ENCODE data around the gene NEK6. TPM values are rescaled to one million over a fixed set of nuclear protein-coding genes. Genes with fewer than 3 reads are reported as not detected.

NEK6 gene
- total and polyA plus RNA-seq, 10 of the 15 experiments (the other 5 are each of a cell fraction or from before 2014, with no cell fraction given): 31.3 to 161 (median 89.2) TPM

DNA sequence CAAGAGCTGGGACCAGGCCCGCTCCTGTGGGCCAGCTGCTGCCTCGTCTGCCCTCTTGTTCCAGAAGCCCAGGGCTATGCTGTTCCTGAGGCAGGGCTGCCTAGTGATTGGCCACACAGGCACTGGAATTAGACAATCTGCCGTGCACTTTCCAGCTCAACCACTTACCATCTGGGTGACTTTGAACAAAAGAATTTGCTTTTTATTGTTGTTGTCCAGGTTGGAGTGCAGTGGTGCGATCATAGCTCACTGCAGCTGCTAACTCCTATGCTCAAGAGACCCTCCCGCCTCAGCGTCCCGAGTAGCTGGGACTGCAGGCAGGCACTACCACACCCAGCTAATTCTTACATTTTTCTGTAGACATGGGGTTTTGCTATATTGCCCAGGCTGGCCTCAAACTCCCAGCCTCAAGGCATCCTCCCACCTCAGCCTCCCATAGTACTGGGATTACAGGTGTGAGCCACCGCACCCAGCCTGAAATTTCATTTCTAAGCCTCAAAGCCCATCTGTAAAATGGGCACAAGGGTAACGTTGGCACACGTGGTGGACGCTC is 1.2 kb upstream of the NEK6 start:
- FAIRE-seq (no peak), DNase-seq (ENCODE audit: low read depth, low spot score) (no peak), ATAC-seq (no peak)
- Histone ChIP-seq H3K27ac (ENCODE audit: control insufficient read depth, insufficient read depth) (no peak overlapping the region), H3K79me2 (ENCODE audit: control insufficient read depth, insufficient read depth, low read length) (peaks cover 40% of the 10 kb centered on the region), H3K4me3 (no peak overlapping the region), H3K4me2 (ENCODE audit: control insufficient read depth, insufficient read depth) (no peak overlapping the region; the same call in 1 of the 2 replicates), H3K36me3 (ENCODE audit: control insufficient read depth in 2 of 2, insufficient read depth in 2 of 2, low read length in 1 of 2) (no peaks in the 10 kb centered on the region; a peak in 1 of 4 replicates), H3K4me1 (ENCODE audit: control insufficient read depth, insufficient read depth, low read length) (peaks cover 39% of the 10 kb centered on the region), H3K27me3 (replicated peaks in 1 of 2; ENCODE audit: control insufficient read depth in 2 of 2, insufficient read depth in 2 of 2, low read length in 1 of 2) (no peaks in the 10 kb centered on the region), H3K9me3 (replicated peaks; ENCODE audit: control insufficient read depth, insufficient read depth, low read length) (no peaks in the 10 kb centered on the region), H3K9ac (ENCODE audit: control insufficient read depth, insufficient read depth, low read length) (no peak overlapping the region), H4K20me1 (ENCODE audit: control insufficient read depth, insufficient read depth) (no peaks in the 10 kb centered on the region), H2AFZ (ENCODE audit: control insufficient read depth, low read depth, low read length) (no peak overlapping the region)
- intact Hi-C loops (cut with micrococcal nuclease; ENCODE audit: unreplicated experiment): no loop called here
- in situ Hi-C loops (cut with MboI): no loop called here
- CTCF ChIA-PET: interaction anchor here (1.0 to 2.3 kb wide), 3 partner anchors 9 to 46 kb away, joined by 3 to 11 read pairs (median 6); no protein-coding TSS in a partner anchor
- RAD21 ChIA-PET (ENCODE audit: unreplicated experiment): interaction anchor here (0.6 to 4.2 kb wide), 13 partner anchors 16 to 518 kb away, joined by 3 to 38 read pairs (median 4); no protein-coding TSS in a partner anchor
- no TSS peak for BruUV-seq (replicated peaks)
- SMC1A ChIA-PET (ENCODE audit: uncharacterized antibody, unreplicated experiment): interaction anchor here (0.8 to 2.7 kb wide), 12 partner anchors 10 to 130 kb away, joined by 3 to 22 read pairs (median 4); no protein-coding TSS in a partner anchor
- 75% methylated on average over 11 of the region's 11 CpGs for WGBS (ENCODE audit: insufficient coverage, insufficient replicate concordance, low lambda C conversion rate, missing lambda C conversion rate)
- POLR2A ChIA-PET: interaction anchor here (0.6 to 4.3 kb wide), 8 partner anchors 8 to 54 kb away, joined by 3 to 30 read pairs (median 6); no protein-coding TSS in a partner anchor
- TF ChIP-seq RBBP5 (conservative IDR thresholded peaks at IDR 0.05): no peak
- TF ChIP-seq, protein P1, sequence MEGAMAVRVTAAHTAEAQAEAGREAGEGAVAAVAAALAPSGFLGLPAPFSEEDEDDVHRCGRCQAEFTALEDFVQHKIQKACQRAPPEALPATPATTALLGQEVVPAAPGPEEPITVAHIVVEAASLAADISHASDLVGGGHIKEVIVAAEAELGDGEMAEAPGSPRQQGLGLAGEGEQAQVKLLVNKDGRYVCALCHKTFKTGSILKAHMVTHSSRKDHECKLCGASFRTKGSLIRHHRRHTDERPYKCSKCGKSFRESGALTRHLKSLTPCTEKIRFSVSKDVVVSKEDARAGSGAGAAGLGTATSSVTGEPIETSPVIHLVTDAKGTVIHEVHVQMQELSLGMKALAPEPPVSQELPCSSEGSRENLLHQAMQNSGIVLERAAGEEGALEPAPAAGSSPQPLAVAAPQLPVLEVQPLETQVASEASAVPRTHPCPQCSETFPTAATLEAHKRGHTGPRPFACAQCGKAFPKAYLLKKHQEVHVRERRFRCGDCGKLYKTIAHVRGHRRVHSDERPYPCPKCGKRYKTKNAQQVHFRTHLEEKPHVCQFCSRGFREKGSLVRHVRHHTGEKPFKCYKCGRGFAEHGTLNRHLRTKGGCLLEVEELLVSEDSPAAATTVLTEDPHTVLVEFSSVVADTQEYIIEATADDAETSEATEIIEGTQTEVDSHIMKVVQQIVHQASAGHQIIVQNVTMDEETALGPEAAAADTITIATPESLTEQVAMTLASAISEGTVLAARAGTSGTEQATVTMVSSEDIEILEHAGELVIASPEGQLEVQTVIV (IDR thresholded peaks at IDR 0.05; ENCODE audit: borderline replicate concordance, partially characterized antibody): no peak
- TF ChIP-seq ZZZ3 (IDR thresholded peaks at IDR 0.05; ENCODE audit: control insufficient read depth, insufficient read length, low read depth): no peak
- TF ChIP-seq, protein P2, sequence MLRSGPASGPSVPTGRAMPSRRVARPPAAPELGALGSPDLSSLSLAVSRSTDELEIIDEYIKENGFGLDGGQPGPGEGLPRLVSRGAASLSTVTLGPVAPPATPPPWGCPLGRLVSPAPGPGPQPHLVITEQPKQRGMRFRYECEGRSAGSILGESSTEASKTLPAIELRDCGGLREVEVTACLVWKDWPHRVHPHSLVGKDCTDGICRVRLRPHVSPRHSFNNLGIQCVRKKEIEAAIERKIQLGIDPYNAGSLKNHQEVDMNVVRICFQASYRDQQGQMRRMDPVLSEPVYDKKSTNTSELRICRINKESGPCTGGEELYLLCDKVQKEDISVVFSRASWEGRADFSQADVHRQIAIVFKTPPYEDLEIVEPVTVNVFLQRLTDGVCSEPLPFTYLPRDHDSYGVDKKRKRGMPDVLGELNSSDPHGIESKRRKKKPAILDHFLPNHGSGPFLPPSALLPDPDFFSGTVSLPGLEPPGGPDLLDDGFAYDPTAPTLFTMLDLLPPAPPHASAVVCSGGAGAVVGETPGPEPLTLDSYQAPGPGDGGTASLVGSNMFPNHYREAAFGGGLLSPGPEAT (IDR thresholded peaks at IDR 0.05; ENCODE audit: low read depth): no peak
- no peak for TF ChIP-seq STAT3 (IDR thresholded peaks at IDR 0.05; ENCODE audit: low read depth, low read length)
- TF ChIP-seq, protein P3, sequence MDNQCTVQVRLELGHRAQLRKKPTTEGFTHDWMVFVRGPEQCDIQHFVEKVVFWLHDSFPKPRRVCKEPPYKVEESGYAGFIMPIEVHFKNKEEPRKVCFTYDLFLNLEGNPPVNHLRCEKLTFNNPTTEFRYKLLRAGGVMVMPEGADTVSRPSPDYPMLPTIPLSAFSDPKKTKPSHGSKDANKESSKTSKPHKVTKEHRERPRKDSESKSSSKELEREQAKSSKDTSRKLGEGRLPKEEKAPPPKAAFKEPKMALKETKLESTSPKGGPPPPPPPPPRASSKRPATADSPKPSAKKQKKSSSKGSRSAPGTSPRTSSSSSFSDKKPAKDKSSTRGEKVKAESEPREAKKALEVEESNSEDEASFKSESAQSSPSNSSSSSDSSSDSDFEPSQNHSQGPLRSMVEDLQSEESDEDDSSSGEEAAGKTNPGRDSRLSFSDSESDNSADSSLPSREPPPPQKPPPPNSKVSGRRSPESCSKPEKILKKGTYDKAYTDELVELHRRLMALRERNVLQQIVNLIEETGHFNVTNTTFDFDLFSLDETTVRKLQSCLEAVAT (IDR thresholded peaks at IDR 0.05): no peak
- TF ChIP-seq ETV6 (conservative IDR thresholded peaks at IDR 0.05 in 1 of 2, IDR thresholded peaks at IDR 0.05 in 1 of 2; ENCODE audit: borderline replicate concordance in 1 of 2, low read depth in 1 of 2): no peak
- TF ChIP-seq, protein P4, sequence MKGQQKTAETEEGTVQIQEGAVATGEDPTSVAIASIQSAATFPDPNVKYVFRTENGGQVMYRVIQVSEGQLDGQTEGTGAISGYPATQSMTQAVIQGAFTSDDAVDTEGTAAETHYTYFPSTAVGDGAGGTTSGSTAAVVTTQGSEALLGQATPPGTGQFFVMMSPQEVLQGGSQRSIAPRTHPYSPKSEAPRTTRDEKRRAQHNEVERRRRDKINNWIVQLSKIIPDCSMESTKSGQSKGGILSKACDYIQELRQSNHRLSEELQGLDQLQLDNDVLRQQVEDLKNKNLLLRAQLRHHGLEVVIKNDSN (IDR thresholded peaks at IDR 0.05; ENCODE audit: borderline replicate concordance, extremely low read length, insufficient read depth, low read depth, low read length): no peak
- TF ChIP-seq, protein P5, sequence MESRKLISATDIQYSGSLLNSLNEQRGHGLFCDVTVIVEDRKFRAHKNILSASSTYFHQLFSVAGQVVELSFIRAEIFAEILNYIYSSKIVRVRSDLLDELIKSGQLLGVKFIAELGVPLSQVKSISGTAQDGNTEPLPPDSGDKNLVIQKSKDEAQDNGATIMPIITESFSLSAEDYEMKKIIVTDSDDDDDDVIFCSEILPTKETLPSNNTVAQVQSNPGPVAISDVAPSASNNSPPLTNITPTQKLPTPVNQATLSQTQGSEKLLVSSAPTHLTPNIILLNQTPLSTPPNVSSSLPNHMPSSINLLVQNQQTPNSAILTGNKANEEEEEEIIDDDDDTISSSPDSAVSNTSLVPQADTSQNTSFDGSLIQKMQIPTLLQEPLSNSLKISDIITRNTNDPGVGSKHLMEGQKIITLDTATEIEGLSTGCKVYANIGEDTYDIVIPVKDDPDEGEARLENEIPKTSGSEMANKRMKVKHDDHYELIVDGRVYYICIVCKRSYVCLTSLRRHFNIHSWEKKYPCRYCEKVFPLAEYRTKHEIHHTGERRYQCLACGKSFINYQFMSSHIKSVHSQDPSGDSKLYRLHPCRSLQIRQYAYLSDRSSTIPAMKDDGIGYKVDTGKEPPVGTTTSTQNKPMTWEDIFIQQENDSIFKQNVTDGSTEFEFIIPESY (IDR thresholded peaks at IDR 0.05): no peak
- TF ChIP-seq, protein P6, sequence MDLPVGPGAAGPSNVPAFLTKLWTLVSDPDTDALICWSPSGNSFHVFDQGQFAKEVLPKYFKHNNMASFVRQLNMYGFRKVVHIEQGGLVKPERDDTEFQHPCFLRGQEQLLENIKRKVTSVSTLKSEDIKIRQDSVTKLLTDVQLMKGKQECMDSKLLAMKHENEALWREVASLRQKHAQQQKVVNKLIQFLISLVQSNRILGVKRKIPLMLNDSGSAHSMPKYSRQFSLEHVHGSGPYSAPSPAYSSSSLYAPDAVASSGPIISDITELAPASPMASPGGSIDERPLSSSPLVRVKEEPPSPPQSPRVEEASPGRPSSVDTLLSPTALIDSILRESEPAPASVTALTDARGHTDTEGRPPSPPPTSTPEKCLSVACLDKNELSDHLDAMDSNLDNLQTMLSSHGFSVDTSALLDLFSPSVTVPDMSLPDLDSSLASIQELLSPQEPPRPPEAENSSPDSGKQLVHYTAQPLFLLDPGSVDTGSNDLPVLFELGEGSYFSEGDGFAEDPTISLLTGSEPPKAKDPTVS (IDR thresholded peaks at IDR 0.05; ENCODE audit: low read depth, low read length): no peak

Data from GM12878 (cell line).